ENCODE results near the gene TRMT112.

The TRMT112 gene

DNA sequence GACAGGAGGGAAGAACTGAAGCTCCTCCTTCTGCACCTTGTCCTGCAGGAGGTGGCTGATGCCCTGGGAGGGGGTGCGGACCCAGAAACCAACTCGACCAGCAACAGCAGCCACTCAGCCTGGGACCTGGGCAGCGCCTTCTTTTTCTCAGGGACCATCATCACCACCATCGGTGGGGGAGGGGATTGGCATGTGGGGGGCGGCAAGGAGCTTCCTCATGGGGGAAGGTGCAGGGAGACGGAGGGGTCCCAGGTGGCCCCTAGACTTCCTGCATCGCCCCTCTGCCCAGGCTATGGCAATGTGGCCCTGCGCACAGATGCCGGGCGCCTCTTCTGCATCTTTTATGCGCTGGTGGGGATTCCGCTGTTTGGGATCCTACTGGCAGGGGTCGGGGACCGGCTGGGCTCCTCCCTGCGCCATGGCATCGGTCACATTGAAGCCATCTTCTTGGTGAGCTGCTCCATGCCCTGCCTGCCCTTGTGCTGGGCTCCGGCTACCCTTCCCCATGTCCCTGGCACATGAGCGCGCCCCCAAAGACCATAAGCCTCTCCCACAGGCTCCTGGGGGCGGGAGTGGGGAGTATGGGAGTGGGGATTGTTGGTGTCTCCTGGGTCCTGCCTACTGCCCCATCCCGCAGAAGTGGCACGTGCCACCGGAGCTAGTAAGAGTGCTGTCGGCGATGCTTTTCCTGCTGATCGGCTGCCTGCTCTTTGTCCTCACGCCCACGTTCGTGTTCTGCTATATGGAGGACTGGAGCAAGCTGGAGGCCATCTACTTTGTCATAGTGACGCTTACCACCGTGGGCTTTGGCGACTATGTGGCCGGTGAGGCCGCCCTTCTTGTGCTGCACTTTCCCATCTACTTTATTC, 20.3 kb downstream of the TRMT112 start:
- DNase-seq (ENCODE audit: insufficient read length, low spot score): no peak
- no peak for FAIRE-seq

GRCh38 chr11:64296236-64296635, 21.1 kb downstream of the TRMT112 start:
- DNase-seq (ENCODE audit: insufficient read length, low spot score) (no peak), FAIRE-seq (no peak)

GRCh38 chr11:64295760-64296159, 21.6 kb downstream of the TRMT112 start:
- FAIRE-seq: no peak
- no peak for DNase-seq (ENCODE audit: insufficient read length, low spot score)

DNA sequence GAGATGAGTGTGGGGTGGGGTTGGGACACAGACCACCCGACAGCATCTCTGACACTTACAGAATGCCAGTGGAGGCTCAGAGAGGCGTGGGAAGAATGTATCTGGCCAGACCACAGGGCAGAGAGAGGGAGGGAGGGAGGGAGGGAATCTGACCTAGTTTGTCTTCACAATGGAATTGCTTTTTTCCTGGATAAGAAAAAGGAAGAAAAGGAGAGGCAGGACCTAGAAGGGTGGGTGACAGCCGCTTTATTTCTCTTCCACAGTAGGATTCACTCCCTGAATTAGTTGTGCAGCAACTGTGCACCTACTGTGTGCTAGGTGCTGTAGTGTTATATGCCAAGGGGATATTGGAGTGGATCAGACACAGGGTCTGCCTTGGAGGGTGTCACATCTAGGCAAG, 22.6 kb downstream of the TRMT112 start:
- DNase-seq (ENCODE audit: insufficient read length, low spot score): no peak

DNA sequence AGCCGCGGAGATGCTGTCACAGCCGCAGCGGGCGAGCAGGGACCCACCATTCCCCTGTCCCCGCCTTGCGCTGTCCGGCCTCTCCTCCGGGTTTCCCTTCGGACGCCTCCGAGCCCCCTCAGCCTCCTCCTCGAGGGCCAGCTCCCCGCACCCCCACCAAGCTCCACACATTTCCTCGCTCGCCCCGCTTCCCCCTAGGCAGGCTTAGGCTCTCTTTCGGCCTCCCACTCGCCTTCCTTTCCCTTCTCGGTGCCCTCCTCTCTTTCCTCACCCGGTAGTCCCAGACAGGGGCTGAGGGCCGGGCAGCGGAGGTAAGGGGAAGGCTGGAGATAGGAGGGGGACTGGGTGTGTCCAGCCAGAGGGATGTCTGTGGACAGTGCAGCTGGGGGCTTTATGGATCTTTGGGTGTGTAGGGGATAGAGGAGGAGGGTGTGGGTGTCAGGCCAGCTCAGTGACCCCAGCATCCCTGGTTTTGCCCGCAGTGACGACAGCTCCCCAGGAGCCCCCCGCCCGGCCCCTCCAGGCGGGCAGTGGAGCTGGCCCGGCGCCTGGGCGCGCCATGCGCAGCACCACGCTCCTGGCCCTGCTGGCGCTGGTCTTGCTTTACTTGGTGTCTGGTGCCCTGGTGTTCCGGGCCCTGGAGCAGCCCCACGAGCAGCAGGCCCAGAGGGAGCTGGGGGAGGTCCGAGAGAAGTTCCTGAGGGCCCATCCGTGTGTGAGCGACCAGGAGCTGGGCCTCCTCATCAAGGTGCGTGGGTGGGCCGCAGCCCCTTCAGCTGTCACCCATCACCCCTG, 24.7 kb downstream of the TRMT112 start:
- no peak for DNase-seq (ENCODE audit: insufficient read length, low spot score)
- no peak for FAIRE-seq

More for the DNA sequence above, 22.6 kb downstream of the TRMT112 start:
- no peak for FAIRE-seq

- DNase-seq (ENCODE audit: insufficient read length, low spot score) (no peak), FAIRE-seq (no peak)
Measured at GRCh38 chr11:64291752-64292459, 25.5 kb downstream of the TRMT112 start.

DNA sequence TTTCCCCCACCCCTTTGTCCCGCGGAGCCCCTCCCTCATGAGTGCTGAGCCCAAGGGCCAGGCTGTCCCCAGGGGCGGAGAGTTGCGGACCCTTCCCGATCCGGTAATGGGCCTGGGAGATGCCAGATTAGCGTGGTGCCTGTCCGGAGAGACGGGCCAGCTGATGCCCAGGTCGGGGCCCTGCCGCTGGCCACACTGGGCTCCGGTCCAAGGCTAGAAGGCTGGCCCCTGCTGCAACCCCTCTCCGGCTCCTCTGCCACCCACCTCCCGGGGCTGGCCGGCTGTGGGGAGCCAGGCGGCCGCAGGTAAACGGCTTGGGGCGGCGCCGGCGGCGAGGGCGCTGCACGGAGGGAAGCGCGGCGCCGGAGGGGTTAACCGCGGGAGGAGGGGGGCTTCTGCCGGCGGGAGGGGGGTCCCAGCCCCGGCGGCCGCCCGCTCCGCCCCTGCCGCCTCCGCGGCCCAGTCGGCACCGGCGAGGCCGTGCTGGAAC, 26.1 kb downstream of the TRMT112 start, which contains the start of gene KCNK4:
TSS of gene KCNK4 (plus strand) at position 41 of the 490 bp plus-strand sequence. CDS start 1,717 bp downstream, outside the sequence.
- no peak for DNase-seq (ENCODE audit: insufficient read length, low spot score)
- FAIRE-seq: no peak

GRCh38 chr11:64290352-64291261, 26.8 kb downstream of the TRMT112 start:
- DNase-seq (ENCODE audit: insufficient read length, low spot score): no peak
- FAIRE-seq: no peak

DNA sequence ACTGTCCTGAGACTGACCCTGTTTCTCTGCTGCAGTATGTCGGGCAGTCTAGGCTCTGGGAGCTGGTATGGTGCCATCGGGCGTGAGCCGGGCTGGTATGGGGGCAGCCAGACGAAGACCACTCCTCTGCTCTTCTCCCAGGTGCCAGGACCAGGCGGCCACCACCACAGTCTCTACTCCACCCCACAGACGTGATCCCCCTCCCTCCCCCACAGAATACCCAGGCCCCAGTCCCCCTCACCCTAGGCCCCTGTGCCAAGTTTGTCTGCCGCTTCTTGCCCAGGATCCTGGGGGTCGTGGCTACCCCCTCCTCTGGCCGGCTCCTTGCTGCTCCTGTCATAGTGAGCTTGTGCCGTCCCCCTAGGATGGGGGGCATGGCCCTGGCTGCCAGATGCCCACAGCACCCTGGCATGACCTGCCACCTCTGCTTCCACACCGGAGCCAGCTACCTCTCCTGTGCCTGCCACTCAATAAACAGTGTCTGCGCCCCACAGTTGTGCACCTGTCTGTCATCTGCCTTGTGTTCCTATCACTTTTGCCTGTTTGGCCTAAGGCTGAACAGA, 28.3 kb downstream of the TRMT112 start:
- FAIRE-seq: no peak
- DNase-seq (ENCODE audit: insufficient read length, low spot score): no peak

GRCh38 chr11:64288353-64288750, 29.0 kb downstream of the TRMT112 start:
- DNase-seq (ENCODE audit: insufficient read length, low spot score) (no peak), FAIRE-seq (no peak)

DNA sequence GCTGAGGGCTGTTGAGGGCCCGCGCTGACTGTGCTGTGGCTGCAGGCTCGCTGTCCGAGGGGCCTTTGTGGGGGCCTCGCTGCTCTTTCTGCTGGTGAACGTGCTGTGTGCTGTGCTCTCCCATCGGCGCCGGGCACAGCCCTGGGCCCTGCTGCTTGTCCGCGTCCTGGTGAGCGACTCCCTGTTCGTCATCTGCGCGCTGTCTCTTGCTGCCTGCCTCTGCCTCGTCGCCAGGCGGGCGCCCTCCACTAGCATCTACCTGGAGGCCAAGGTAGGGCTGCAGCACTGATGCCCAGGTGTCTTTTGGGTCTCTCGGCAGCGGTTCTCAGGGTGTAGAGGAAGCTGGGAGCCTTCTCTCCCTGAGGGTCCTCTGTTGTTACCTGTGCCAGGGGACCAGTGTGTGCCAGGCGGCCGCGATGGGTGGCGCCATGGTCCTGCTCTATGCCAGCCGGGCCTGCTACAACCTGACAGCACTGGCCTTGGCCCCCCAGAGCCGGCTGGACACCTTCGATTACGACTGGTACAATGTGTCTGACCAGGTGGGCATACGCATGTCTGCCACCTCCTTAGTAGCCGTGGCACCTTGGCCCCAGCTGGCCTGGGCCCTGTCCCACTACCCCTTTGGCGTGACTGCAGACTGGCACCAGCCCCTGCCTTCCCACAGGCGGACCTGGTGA, 29.5 kb downstream of the TRMT112 start:
- no peak for FAIRE-seq
- DNase-seq (ENCODE audit: insufficient read length, low spot score): no peak

- no peak for DNase-seq (ENCODE audit: insufficient read length, low spot score)
- no peak for FAIRE-seq
Measured at GRCh38 chr11:64286801-64287159, 30.6 kb downstream of the TRMT112 start.

DNA sequence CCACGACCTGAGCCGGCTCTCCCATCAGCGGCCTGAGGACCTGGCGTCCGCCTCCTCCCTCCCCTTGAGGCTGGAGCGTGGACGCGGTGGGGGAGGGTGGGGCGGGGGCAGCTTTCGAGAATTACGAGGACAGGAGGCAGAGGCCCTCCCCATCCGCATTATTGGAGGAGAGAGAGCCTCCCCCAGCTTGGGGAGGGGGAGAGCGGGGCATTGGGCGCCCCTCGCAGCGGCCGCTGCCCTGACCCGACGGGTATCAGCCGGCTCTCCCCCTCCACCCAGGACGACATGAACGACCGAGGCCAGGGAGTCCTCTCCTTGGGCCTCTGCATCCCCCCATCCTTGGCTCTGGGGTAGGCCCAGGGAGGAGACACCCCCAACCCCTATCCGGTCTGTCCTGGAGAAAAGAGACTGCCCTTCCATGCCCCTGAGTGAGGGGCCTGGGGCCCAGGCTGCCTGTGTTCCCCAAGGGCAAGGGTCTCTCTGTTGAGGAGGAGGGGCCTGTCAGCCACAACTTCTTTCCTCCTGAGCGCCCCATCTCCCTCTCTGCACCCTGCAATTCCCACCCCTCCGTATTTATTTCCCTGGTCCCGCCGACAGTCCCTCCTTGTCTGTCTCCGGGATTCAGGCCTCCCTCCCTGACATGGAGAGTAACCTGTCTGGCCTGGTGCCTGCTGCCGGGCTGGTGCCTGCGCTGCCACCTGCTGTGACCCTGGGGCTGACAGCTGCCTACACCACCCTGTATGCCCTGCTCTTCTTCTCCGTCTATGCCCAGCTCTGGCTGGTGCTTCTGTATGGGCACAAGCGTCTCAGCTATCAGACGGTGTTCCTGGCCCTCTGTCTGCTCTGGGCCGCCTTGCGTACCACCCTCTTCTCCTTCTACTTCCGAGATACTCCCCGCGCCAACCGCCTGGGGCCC, 31.2 kb downstream of the TRMT112 start:
- FAIRE-seq: no peak

DNA sequence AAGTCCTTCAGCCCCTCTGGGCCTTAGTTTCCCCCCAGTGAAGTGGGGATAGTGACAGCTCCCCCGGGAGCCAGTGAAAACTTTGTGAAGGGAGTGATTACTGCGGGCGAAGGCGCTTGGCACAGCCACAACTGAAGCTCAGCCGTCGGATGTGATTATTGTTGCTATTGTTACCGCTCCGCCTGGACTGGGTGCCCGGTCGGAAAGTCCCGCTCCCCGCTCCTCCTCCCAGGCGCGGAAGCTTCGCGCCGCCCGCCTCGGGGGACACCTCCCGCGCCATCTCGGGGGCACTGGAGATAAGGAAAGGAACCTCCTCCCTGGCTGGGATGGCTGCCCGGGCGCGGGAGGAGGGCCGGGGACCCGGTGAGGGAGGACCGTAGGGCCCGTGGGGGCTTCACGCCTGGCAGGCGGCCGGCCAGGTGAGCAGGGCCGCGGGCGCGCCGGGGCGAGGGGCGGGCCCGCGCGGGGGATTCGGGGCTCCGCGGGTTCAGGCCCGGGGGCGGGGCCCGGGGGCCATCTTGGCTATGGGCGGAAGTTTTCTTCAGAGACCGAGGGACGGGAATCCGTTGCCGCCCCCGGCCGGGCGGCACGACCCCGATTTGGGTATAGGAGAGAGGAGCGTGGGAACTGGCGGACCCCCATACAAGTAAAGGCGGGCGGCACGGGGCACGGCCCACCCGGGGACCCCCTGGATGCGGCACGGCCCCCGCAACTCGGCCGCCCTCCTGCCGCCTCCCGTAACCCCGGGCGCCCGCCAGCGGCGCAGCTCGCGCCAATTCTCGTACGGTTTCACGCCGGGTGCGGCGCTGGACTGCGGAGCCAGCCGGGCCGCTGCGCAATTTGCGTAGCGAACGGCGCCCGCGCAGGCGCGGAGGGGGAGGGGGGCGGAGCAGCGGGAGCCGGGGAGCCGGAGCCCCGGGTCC, 32.1 kb downstream of the TRMT112 start, which contains the start of gene GPR137:
TSS of gene GPR137 (plus strand) at position 887 of the 923 bp plus-strand sequence. CDS start 677 bp downstream, outside the sequence.
- DNase-seq (ENCODE audit: insufficient read length, low spot score): peak; percentile 78
- peak; percentile 54 for FAIRE-seq

More for the DNA sequence above, 31.2 kb downstream of the TRMT112 start:
- DNase-seq (ENCODE audit: insufficient read length, low spot score): no peak

DNA sequence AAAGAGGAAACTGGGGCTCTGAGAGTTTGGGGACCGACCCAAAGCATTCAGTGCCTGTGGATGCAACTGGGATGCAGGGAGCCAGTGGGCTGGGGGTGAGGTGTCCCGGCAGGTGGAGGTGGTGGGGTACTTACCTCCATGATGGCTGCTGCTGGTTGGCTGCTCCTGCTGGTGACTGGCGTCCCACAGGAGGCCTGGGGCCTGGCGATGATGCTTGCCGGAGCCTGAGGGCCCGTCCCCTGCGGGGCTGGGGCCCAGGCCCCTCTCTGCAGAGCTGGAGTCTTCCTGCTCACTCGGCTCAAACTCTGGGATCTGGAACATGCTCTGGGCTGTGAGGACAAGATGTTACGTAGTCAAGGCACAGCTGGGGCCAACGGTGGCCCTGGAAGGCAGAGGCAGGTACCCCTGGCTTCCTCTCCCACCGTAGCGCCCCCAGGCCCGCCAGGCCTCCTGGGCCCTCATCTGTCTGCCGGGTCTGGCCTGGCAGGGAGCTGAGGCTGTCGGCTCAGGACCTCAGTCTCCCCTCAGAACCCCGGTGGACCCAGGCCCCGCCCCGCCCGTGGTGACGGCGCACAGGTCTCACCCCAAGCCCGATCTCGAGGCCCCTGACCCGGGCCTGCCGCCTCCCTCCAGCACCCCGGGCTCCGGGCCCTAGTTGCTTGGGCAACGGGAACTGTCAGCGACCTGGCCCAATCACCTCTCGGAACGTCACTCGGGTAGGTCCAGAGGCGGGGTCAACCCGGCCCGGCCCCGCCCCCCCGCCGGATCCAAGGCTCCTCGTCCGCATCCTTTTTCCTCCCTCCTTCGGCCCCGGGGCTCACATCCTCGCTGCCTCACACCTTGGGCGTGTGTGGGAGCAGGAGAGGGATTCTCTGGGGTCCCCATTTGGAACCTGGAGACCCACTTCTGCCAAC, 33.1 kb downstream of the TRMT112 start, which contains the start of gene BAD:
TSS of gene BAD (minus strand) at position 618 of the 914 bp plus-strand sequence. CDS start at position 321, 297 bp downstream.
- DNase-seq (ENCODE audit: insufficient read length, low spot score) (peak; percentile 96), FAIRE-seq (peak; percentile 77)
